D721Med (cell line): ENCODE results near the gene TBC1D22A.

Source experiments
- DNase-seq: peaks from one replicate; pipeline ENCODE4 v3.0.0; 2011; ENCODE audit warnings: low spot score; ENCODE audit not compliant: insufficient read length
- FAIRE-seq: peaks from 2 replicates; lab custom pipeline; 2011; peaks lifted over from hg19 to GRCh38; lab: Jason Lieb, UNC
- TF ChIP-seq, protein P1 (sequence below): IDR thresholded peaks from 2 replicates; pipeline ENCODE4 v1.5.1; 2012; ENCODE audit warnings: mild to moderate bottlenecking, control low read depth; ENCODE audit not compliant: insufficient read depth; ENCODE audit errors: missing control alignments

The TBC1D22A gene

GRCh38 chr22:46925818-46926217, 163.4 kb downstream of the TBC1D22A start:
- FAIRE-seq (no peak), DNase-seq (no peak)
- TF ChIP-seq, protein P1, sequence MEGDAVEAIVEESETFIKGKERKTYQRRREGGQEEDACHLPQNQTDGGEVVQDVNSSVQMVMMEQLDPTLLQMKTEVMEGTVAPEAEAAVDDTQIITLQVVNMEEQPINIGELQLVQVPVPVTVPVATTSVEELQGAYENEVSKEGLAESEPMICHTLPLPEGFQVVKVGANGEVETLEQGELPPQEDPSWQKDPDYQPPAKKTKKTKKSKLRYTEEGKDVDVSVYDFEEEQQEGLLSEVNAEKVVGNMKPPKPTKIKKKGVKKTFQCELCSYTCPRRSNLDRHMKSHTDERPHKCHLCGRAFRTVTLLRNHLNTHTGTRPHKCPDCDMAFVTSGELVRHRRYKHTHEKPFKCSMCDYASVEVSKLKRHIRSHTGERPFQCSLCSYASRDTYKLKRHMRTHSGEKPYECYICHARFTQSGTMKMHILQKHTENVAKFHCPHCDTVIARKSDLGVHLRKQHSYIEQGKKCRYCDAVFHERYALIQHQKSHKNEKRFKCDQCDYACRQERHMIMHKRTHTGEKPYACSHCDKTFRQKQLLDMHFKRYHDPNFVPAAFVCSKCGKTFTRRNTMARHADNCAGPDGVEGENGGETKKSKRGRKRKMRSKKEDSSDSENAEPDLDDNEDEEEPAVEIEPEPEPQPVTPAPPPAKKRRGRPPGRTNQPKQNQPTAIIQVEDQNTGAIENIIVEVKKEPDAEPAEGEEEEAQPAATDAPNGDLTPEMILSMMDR, result no peak

DNA sequence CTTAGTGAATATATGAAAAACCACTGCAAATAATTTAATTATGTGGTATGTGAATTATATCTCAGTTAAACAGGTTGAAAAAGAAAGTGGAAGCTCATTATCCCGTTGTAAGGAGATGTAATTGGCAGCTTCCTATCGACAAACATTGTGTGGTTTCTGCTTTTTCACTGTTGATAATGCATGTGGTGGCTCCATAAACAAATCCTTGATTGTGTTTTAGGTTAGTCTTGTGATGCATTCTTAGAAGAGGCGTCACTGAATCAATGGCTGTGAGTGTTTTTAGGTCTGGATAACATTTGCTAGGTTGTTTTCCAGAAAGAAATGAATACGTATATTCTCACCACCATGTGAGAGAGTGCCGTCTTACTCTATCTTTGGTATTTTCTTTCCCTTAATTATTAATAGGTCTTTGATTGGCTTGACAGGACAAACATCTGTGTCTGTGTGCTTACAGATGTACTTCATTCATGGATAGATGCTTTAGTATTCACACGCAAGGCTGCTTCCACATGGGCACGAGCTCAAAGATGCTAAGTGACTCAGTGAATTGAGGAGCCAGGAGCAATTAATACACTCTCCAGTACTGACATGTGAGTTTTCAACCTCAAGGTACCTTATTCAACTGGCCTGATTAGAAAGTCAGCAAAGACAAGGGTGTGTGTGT, 166.7 kb downstream of the TBC1D22A start:
- FAIRE-seq (no peak), DNase-seq (no peak)
- TF ChIP-seq, protein P1, result no peak

DNA sequence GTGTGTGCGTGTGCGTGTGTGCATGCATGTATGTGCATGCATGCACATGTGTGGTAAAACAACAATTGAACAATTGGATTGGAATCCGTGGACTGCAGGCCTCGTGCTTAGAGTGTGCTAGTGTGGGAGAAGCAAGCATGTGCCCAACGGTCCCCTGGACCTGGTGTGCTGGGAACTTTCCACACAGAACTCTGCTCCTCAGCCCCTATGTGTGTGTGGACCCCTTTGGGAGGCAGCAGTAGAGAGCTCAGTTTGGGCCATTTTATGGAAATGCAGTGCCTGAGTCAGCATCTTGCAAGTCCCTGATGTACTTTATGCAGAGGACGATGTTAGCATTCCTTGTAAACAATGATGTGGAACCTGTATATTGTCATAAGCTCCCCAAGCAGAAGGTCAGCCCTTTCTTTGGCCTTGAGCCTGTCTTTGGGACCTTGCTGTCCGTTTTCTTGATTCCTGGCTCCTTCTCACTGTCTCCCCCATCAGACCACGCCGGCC, 167.3 kb downstream of the TBC1D22A start:
- DNase-seq (no peak), FAIRE-seq (no peak)
- TF ChIP-seq, protein P1, result no peak

DNA sequence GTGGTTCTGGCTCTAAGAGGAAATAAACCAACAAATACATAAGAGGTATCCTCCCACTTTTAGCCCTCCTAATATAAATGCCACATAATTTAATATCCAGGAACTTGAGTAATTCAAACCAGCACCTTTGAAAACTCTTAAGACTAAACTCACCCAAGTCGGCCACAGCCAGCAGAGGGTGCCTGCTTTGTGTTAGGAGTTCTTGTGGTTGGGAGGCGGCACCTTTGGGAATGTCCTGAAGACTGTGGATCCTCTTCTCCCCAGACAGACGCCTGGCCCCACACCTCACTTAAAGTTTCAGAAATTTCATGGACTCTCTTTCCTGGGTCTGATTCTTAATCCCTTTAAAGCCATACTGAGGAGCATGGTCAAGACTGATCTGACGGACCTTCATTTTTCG, 169.0 kb downstream of the TBC1D22A start:
- FAIRE-seq (no peak), DNase-seq (no peak)
- TF ChIP-seq, protein P1, result no peak

DNA sequence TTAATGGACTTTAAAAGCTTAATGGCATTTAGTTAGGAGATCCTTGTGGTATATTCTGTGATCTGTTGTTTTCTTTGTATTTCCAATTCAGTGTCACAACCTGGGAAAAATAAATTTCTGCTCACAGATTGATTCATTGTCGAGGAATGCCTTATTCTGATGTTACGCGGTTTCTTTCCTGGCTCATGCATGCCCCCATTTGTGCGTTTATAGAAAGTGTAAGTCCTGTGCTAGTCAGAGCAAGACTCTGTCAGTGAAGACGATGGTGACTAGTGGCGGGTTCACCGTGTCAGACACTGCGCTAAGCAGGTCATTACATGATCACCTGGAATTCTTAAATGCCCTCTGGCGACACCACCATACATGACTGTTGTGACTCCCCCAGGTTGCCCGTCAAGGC, 169.4 kb downstream of the TBC1D22A start:
- TF ChIP-seq, protein P1, result no peak
- no peak for FAIRE-seq

DNA sequence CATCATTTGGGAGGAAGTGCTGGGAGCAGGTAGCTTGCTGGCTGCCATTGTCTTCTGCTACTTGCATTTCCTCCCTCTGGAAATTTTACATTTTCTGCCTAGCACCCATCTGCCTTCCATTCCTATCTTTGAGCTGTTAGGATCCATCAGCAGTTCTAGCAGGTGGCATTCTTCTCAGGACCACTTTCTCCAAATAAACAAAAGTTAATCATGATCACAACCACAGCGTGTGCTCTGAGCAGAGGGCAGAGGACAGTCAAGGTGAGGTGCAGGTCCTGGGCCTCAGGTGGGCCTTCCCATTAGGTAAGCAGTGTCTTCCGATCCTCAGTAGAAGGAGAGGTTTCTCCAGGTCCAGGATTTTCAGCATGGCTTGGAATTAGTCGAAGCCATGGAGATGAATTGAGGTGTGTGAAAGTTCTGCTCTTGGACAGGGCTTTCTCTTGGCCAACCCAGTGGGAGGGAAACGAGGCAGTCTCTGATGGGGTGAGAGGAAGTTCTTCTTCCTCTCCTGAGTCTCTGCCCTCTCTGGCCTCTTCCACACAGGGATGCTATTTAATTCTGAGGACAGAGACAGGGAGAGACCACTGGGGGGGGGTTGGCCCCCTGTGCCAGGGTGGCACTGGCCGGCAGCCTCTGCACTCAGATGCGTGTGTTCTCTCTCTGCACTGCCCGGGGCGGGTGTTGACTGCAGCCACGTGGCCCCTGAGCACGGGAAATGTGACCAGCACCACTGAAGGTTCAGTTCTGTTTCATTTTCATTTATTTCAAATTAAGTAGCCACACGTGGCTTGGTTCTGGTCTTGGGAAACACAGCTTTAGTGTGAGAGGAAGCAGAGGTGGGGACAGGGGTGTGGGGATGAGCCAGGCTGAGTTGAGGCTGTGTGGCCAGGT, 170.8 kb downstream of the TBC1D22A start:
- DNase-seq (no peak), FAIRE-seq (no peak)
- TF ChIP-seq, protein P1, result no peak

More for the DNA sequence above, 169.4 kb downstream of the TBC1D22A start:
- no peak for DNase-seq
